WTC11 (cell line): ENCODE measurements around the gene PCDH19. TPM values are rescaled to one million over a fixed set of nuclear protein-coding genes. Genes with fewer than 3 reads are reported as not detected.

Source experiments
- ATAC-seq: fragments of 200-7000 bp; cut with Tn5 transposase; 2 replicates; pipeline ENCODE4 v1.10.0; 2021; ENCODE audit warnings: mild to moderate bottlenecking, moderate library complexity
- CTCF ChIA-PET: fragments of 300-600 bp; sonication (Branson Sonifier 250); formaldehyde crosslinking; loops from one replicate; lab custom pipeline; 2021; ENCODE audit warnings: antibody characterized with exemption; lab: Charles Lee
- POLR2A ChIA-PET: fragments of 350-600 bp; sonication (Branson Sonifier 250); formaldehyde crosslinking; loops from one replicate; lab custom pipeline; 2021; ENCODE audit warnings: antibody characterized with exemption; lab: Charles Lee
- DNase-seq: peaks from one replicate; pipeline ENCODE4 v3.0.0; 2021; ENCODE audit warnings: low spot score
- H3K27ac Mint-ChIP-seq: 2 replicates; pipeline ENCODE4 v1.8.0; 2021; ENCODE audit warnings: mixed read lengths
- H3K27me3 Mint-ChIP-seq: 2 replicates; pipeline ENCODE4 v1.8.0; 2021; ENCODE audit warnings: low read depth, mild to moderate bottlenecking, moderate library complexity, mixed read lengths
- H3K36me3 Mint-ChIP-seq: 2 replicates; pipeline ENCODE4 v1.8.0; 2021; ENCODE audit warnings: mixed read lengths
- H3K4me1 Mint-ChIP-seq: 2 replicates; pipeline ENCODE4 v1.8.0; 2022; ENCODE audit warnings: mixed read lengths
- H3K4me3 Mint-ChIP-seq: 2 replicates; pipeline ENCODE4 v1.8.0; 2021; ENCODE audit warnings: mild to moderate bottlenecking, moderate library complexity, mixed read lengths
- H3K9me3 Mint-ChIP-seq: 2 replicates; pipeline ENCODE4 v1.8.0; 2021; ENCODE audit warnings: mixed read lengths
- CREM ChIP-seq: sonication (generic); formaldehyde crosslinking; IDR thresholded peaks from 2 replicates; pipeline ENCODE4 v1.8.1; 2022; ENCODE audit warnings: mild to moderate bottlenecking, missing genetic modification reagents, moderate library complexity
- E2F1 ChIP-seq: sonication (generic); formaldehyde crosslinking; IDR thresholded peaks from 2 replicates; pipeline ENCODE4 v1.8.0; 2022; ENCODE audit warnings: mild to moderate bottlenecking, missing genetic modification reagents
- E2F4 ChIP-seq: sonication (generic); formaldehyde crosslinking; IDR thresholded peaks from 2 replicates; pipeline ENCODE4 v1.8.1; 2022; ENCODE audit warnings: low read depth, mild to moderate bottlenecking, moderate library complexity, missing genetic modification reagents, borderline replicate concordance
- ESRRA ChIP-seq: sonication (generic); formaldehyde crosslinking; IDR thresholded peaks from 2 replicates; pipeline ENCODE4 v1.8.1; 2022; ENCODE audit warnings: mild to moderate bottlenecking, missing genetic modification reagents, borderline replicate concordance
- ETV6 ChIP-seq: sonication (generic); formaldehyde crosslinking; IDR thresholded peaks from 2 replicates; pipeline ENCODE4 v1.8.1; 2022; ENCODE audit warnings: mild to moderate bottlenecking, missing genetic modification reagents
- HMGXB4 ChIP-seq: sonication (generic); formaldehyde crosslinking; IDR thresholded peaks from 2 replicates; pipeline ENCODE4 v1.8.1; 2023; ENCODE audit warnings: mild to moderate bottlenecking, moderate library complexity, missing genetic modification reagents
- JAZF1 ChIP-seq: fragments of 250-450 bp; sonication (Bioruptor Pico); IDR thresholded peaks from 2 replicates; pipeline ENCODE4 v1.9.0; 2021; ENCODE audit warnings: moderate library complexity, mild to moderate bottlenecking, inconsistent platforms
- MXD4 ChIP-seq: fragments of 250-450 bp; sonication (Bioruptor Pico); IDR thresholded peaks from 2 replicates; pipeline ENCODE4 v1.8.0; 2021; ENCODE audit warnings: mild to moderate bottlenecking, moderate library complexity, borderline replicate concordance
- PRRX2 ChIP-seq: fragments of 250-450 bp; sonication (Bioruptor Pico); IDR thresholded peaks from 2 replicates; pipeline ENCODE4 v1.8.0; 2021; ENCODE audit warnings: mild to moderate bottlenecking
- SMAD4 ChIP-seq: sonication (generic); formaldehyde crosslinking; IDR thresholded peaks from 2 replicates; pipeline ENCODE4 v1.8.0; 2022; ENCODE audit warnings: mild to moderate bottlenecking, missing genetic modification reagents
- SOX15 ChIP-seq: fragments of 250-450 bp; sonication (Bioruptor Pico); IDR thresholded peaks from 2 replicates; pipeline ENCODE4 v1.9.0; 2021; ENCODE audit warnings: mild to moderate bottlenecking
- USF2 ChIP-seq: sonication (generic); formaldehyde crosslinking; IDR thresholded peaks from 2 replicates; pipeline ENCODE4 v1.8.1; 2023; ENCODE audit warnings: mild to moderate bottlenecking, missing genetic modification reagents, moderate library complexity
- ZBTB21 ChIP-seq: sonication (generic); formaldehyde crosslinking; IDR thresholded peaks from 2 replicates; pipeline ENCODE4 v1.8.1; 2023; ENCODE audit warnings: mild to moderate bottlenecking, missing genetic modification reagents, borderline replicate concordance
- ZMAT4 ChIP-seq: fragments of 250-450 bp; sonication (Bioruptor Pico); IDR thresholded peaks from 2 replicates; pipeline ENCODE4 v1.9.0; 2021; ENCODE audit warnings: mild to moderate bottlenecking
- ZNF121 ChIP-seq: sonication (generic); formaldehyde crosslinking; IDR thresholded peaks from 2 replicates; pipeline ENCODE4 v1.8.0; 2023; ENCODE audit warnings: missing genetic modification reagents
- ZNF219 ChIP-seq: sonication (generic); formaldehyde crosslinking; IDR thresholded peaks from 2 replicates; pipeline ENCODE4 v1.8.0; 2023; ENCODE audit warnings: missing genetic modification reagents, mild to moderate bottlenecking, borderline replicate concordance
- ZNF281 ChIP-seq: sonication (generic); formaldehyde crosslinking; IDR thresholded peaks from 2 replicates; pipeline ENCODE4 v1.8.0; 2023; ENCODE audit warnings: mild to moderate bottlenecking, missing genetic modification reagents
- ZNF416 ChIP-seq: fragments of 250-450 bp; sonication (Bioruptor Pico); IDR thresholded peaks from 2 replicates; pipeline ENCODE4 v1.9.0; 2021; ENCODE audit warnings: mild to moderate bottlenecking, inconsistent platforms
- ZNF423 ChIP-seq: fragments of 250-450 bp; sonication (Bioruptor Pico); IDR thresholded peaks from 2 replicates; pipeline ENCODE4 v2.1.2; 2022; ENCODE audit warnings: mild to moderate bottlenecking, moderate library complexity
- ZNF512 ChIP-seq: sonication (generic); formaldehyde crosslinking; IDR thresholded peaks from 2 replicates; pipeline ENCODE4 v1.8.1; 2022; ENCODE audit warnings: missing genetic modification reagents, borderline replicate concordance
- ZNF671 ChIP-seq: fragments of 250-450 bp; sonication (Bioruptor Pico); IDR thresholded peaks from 2 replicates; pipeline ENCODE4 v1.8.0; 2021; ENCODE audit warnings: mild to moderate bottlenecking
- total RNA-seq: library from RNA; stranded (reverse); gene quantifications from 3 replicates; pipeline ENCODE4 v1.2.3, GENCODE V29; 2021

The PCDH19 gene
- total RNA-seq, 1 experiment from 2014 or later = 1.5 TPM

GRCh38 chrX:100315566-100315965 lies 94.5 kb downstream of the PCDH19 start (continued):
- TF ChIP-seq ZNF281 (CRISPR knock-in tag) = no peak

- CTCF ChIA-PET = no interaction called here
Observed at GRCh38 chrX:100299559-100299958, 110.5 kb downstream of the PCDH19 start.

More at GRCh38 chrX:100299559-100299958, 110.5 kb downstream of the PCDH19 start:
- DNase-seq (no peak), ATAC-seq (no peak)
- POLR2A ChIA-PET = no interaction called here
- Mint-ChIP-seq H3K36me3 (no peaks in the 10 kb centered on the region), H3K4me1 (peaks cover 5% of the 10 kb centered on the region; the same call in 1 of the 2 replicates), H3K9me3 (no peaks in the 10 kb centered on the region), H3K4me3 (no peak overlapping the region), H3K27ac (no peak overlapping the region), H3K27me3 (peaks cover 5% of the 10 kb centered on the region; the same call in 1 of the 2 replicates)
- no peak for TF ChIP-seq ZNF416 (CRISPR knock-in tag)
- TF ChIP-seq SMAD4 = no peak
- TF ChIP-seq ESRRA (CRISPR knock-in tag) = no peak
- TF ChIP-seq SOX15 (CRISPR knock-in tag) = no peak
- no peak for TF ChIP-seq ZNF423 (CRISPR knock-in tag)
- TF ChIP-seq HMGXB4 = no peak
- TF ChIP-seq ZNF219 (CRISPR knock-in tag) = no peak
- no peak for TF ChIP-seq ETV6 (CRISPR knock-in tag)
- TF ChIP-seq E2F1 (CRISPR knock-in tag) = no peak
- no peak for TF ChIP-seq E2F4 (CRISPR knock-in tag)
- no peak for TF ChIP-seq JAZF1 (CRISPR knock-in tag)
- TF ChIP-seq USF2 = no peak
- no peak for TF ChIP-seq MXD4 (CRISPR knock-in tag)
- no peak for TF ChIP-seq ZNF512 (CRISPR knock-in tag)
- TF ChIP-seq ZMAT4 (CRISPR knock-in tag) = no peak
- no peak for TF ChIP-seq ZNF671 (CRISPR knock-in tag)
- TF ChIP-seq CREM (CRISPR knock-in tag) = no peak
- no peak for TF ChIP-seq ZNF121 (CRISPR knock-in tag)
- no peak for TF ChIP-seq PRRX2
- TF ChIP-seq ZBTB21 (CRISPR knock-in tag) = no peak
